Type B pancreatic cell (in vitro differentiated cells): Measurements from ENCODE around the gene KCNT2. TPM values are rescaled to one million over a fixed set of nuclear protein-coding genes. Genes with fewer than 3 reads are reported as not detected.

Experiments
- DNase-seq: peaks from one replicate; pipeline ENCODE4 v3.0.0; 2021; ENCODE audit warnings: mixed read lengths; ENCODE audit not compliant: unreplicated experiment; ENCODE audit errors: extremely low spot score
- H3K27ac Mint-ChIP-seq: 2 replicates; pipeline ENCODE4 v1.8.0; 2021; ENCODE audit warnings: mild to moderate bottlenecking, mixed read lengths
- H3K27me3 Mint-ChIP-seq: 2 replicates; pipeline ENCODE4 v1.8.0; 2021; ENCODE audit warnings: mixed read lengths
- H3K36me3 Mint-ChIP-seq: 2 replicates; pipeline ENCODE4 v1.8.0; 2021; ENCODE audit warnings: mixed read lengths
- H3K4me1 Mint-ChIP-seq: one replicate; pipeline ENCODE4 v1.8.0; 2021; ENCODE audit warnings: mixed read lengths; ENCODE audit not compliant: unreplicated experiment
- H3K4me3 Mint-ChIP-seq: 2 replicates; pipeline ENCODE4 v1.8.0; 2021; ENCODE audit warnings: mild to moderate bottlenecking, mixed read lengths
- H3K9me3 Mint-ChIP-seq: 2 replicates; pipeline ENCODE4 v1.8.0; 2021; ENCODE audit warnings: mixed read lengths
- total RNA-seq: library from RNA; stranded (reverse); gene quantifications from 2 replicates; pipeline ENCODE4 v1.2.1, GENCODE V29; 2021; ENCODE audit warnings: low replicate concordance
- TF ChIP-seq, protein P1 (sequence below): fragments of 200-600 bp; sonication (generic); conservative IDR thresholded peaks from 2 replicates; pipeline ENCODE4 v1.5.0; 2021; ENCODE audit warnings: antibody characterized with exemption, mild to moderate bottlenecking

The KCNT2 gene
- total RNA-seq, 1 donor from 2014 or later: 10.9 TPM

DNA sequence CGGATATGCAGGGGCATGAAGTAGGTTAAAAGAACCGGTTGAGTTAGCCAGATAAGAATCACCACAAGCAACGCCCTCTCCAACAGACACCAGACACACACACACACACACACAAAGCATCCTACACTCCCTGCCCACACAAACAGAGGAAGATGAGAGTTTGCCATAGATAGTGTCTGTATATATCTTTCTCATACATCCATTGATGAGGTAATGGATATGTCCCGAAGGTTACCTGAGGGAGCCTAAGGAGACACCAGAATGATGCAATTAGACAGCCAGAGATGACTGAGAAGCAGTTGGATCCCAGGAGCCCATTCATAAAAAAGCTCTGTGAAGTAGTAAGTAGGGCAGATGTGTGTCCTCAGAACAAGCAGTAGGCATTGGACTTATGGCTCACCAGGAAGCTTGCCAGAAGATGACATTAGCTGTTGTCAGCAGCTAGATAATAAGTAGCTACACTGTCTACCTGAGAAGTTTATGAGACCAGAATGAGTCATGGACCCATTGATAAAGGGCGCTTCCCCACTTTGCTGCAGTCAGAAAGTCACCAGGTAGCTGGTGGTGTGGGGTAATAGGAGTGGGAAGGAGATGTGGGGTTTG, 247.0 kb downstream of the KCNT2 start:
- no peak for DNase-seq
- Mint-ChIP-seq H3K9me3 (peaks cover 4% of the 10 kb centered on the region), H3K4me1 (peaks cover 5% of the 10 kb centered on the region), H3K36me3 (no peaks in the 10 kb centered on the region), H3K27me3 (no peaks in the 10 kb centered on the region), H3K27ac (peak overlapping the region; percentile 10), H3K4me3 (no peak overlapping the region)
- TF ChIP-seq, protein P1, sequence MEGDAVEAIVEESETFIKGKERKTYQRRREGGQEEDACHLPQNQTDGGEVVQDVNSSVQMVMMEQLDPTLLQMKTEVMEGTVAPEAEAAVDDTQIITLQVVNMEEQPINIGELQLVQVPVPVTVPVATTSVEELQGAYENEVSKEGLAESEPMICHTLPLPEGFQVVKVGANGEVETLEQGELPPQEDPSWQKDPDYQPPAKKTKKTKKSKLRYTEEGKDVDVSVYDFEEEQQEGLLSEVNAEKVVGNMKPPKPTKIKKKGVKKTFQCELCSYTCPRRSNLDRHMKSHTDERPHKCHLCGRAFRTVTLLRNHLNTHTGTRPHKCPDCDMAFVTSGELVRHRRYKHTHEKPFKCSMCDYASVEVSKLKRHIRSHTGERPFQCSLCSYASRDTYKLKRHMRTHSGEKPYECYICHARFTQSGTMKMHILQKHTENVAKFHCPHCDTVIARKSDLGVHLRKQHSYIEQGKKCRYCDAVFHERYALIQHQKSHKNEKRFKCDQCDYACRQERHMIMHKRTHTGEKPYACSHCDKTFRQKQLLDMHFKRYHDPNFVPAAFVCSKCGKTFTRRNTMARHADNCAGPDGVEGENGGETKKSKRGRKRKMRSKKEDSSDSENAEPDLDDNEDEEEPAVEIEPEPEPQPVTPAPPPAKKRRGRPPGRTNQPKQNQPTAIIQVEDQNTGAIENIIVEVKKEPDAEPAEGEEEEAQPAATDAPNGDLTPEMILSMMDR: no peak

DNA sequence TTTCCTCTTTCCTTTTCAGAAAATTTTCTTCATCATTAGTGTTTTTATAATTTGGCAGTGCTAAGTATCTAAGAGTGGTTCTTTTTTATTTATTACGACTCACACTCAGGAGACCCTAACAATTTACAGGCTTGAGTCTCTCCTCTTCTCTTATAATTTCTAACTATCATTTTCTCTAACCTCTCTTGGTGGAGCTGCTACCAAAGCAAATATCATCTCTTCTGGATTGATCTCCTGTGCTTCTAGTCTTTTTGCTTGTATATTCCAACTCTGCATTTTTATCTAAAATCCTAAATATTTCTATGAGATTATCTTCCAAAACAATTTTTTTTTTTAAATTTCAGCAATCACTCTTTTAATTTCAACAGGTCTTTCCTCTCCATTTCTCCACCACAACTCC, 250.3 kb downstream of the KCNT2 start:
- Mint-ChIP-seq H3K4me3 (no peak overlapping the region), H3K4me1 (peaks cover 5% of the 10 kb centered on the region), H3K36me3 (no peaks in the 10 kb centered on the region), H3K27ac (no peak overlapping the region), H3K27me3 (no peaks in the 10 kb centered on the region), H3K9me3 (peaks cover 4% of the 10 kb centered on the region)
- no peak for DNase-seq
- TF ChIP-seq, protein P1: no peak

DNA sequence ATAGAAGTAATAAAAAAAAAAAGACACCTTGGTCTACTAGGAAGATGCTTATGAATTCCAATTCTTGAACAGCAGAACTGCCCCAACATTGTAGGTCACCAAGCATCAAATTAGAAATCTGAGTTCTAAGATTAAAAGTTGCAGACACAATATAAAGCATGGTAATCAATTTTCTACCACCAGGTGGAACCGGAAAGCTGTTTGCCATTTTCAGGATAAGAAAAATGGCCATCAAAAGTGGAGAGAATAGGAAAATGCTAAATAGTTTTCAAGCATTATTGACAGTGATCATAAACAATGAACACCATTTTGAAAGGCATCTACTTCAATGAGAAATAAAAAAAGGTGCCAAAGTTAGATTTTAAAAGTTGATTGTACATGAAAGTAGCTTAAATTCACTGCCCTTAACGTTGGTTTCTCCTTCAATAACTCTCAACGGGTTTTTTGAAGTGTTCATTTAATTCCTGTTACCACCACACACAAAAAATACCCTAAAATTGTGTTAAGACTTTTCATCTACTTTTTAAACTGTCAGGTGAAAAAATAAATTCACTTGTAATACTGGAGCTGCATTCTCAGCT, 252.9 kb downstream of the KCNT2 start:
- TF ChIP-seq, protein P1: peak; percentile 63
- Mint-ChIP-seq H3K4me3 (no peak overlapping the region), H3K9me3 (no peaks in the 10 kb centered on the region), H3K27me3 (no peaks in the 10 kb centered on the region), H3K36me3 (no peaks in the 10 kb centered on the region), H3K27ac (no peak overlapping the region), H3K4me1 (no peaks in the 10 kb centered on the region)
- DNase-seq: no peak

DNA sequence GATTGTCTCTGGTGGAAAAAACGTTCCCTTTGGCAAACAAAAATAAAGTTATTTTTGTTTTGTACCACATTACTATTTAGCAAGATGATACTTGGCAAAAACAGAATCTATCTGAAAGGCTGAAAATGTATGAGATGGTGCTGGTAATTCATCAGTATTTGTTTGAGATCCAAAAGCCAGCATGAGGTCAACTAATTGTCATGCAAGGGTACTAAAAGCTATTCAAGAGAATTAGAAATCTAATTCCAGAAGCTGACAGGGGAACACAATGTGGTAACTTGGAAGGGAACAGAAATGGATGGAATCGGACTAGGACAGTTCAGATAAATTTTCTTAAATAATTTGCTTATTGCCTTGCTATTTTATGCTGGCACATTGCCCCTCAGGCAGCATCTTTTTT, 263.8 kb downstream of the KCNT2 start:
- no peaks in the 10 kb centered on the region for H3K4me1 Mint-ChIP-seq
- H3K36me3 Mint-ChIP-seq: no peaks in the 10 kb centered on the region
- TF ChIP-seq, protein P1: no peak
- no peaks in the 10 kb centered on the region for H3K9me3 Mint-ChIP-seq
- no peak for DNase-seq
- no peak overlapping the region for H3K27ac Mint-ChIP-seq
- H3K27me3 Mint-ChIP-seq: no peaks in the 10 kb centered on the region
- no peak overlapping the region for H3K4me3 Mint-ChIP-seq

DNA sequence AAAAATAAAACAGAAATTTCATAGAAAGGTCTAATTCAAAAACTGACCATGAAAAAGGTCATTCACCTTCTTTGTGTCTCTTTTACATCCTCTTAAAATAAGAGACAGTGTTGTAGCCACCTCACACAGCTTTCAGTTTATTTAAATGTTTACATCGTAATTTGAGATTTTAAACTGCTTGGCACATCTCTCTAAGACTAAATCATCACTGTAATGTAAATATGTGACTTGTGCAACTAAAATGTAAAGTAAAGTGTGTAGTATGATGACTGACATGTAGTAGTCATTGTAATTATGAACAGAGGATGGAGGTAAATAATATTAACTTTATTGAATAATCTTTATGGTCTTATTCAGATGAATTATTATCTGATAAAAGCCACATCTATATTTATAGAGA, 283.9 kb downstream of the KCNT2 start:
- no peaks in the 10 kb centered on the region for H3K27me3 Mint-ChIP-seq
- no peaks in the 10 kb centered on the region for H3K9me3 Mint-ChIP-seq
- H3K27ac Mint-ChIP-seq: no peak overlapping the region
- H3K36me3 Mint-ChIP-seq: no peaks in the 10 kb centered on the region
- TF ChIP-seq, protein P1: no peak
- no peak for DNase-seq
- no peak overlapping the region for H3K4me3 Mint-ChIP-seq
- no peaks in the 10 kb centered on the region for H3K4me1 Mint-ChIP-seq
